SU-DHL-6 (cell line): ENCODE results near the gene RAB31.

ENCODE experiments used
- H2AFZ ChIP-seq: fragments of 200-600 bp; sonication (generic); 2 replicates; pipeline ENCODE4 v1.6.1; 2014; ENCODE audit warnings: low read depth, mild to moderate bottlenecking, moderate library complexity, mixed read lengths, antibody characterized with exemption, low read length; ENCODE audit not compliant: severe bottlenecking
- H3F3A ChIP-seq: fragments of 200-600 bp; shearing (Covaris generic); 2 replicates; pipeline ENCODE4 v1.6.0; 2016; ENCODE audit warnings: antibody characterized with exemption, mild to moderate bottlenecking; ENCODE audit not compliant: insufficient read depth
- H3K27ac ChIP-seq: fragments of 200-600 bp; sonication (generic); 2 replicates; pipeline ENCODE4 v1.5.1; 2016; ENCODE audit warnings: low read depth, mild to moderate bottlenecking, low read length, moderate library complexity, mixed read lengths
- H3K27me3 ChIP-seq: fragments of 200-600 bp; sonication (generic), shearing (Covaris generic); 2 replicates; pipeline ENCODE4 v1.6.0; 2014; ENCODE audit warnings: mild to moderate bottlenecking, low read length
- H3K36me3 ChIP-seq: fragments of 200-600 bp; sonication (generic); 2 replicates; pipeline ENCODE4 v1.6.1; 2014; ENCODE audit warnings: mild to moderate bottlenecking, low read length, mixed read lengths
- H3K4me2 ChIP-seq: fragments of 300-600, 200-600 bp; shearing (Covaris generic), sonication (generic); 2 replicates; pipeline ENCODE4 v1.6.0; 2014; ENCODE audit warnings: low read length, low read depth, mild to moderate bottlenecking; ENCODE audit not compliant: poor library complexity, severe bottlenecking
- H3K4me3 ChIP-seq: fragments of 200-600 bp; sonication (generic); 2 replicates; pipeline ENCODE4 v1.5.1; 2014; ENCODE audit warnings: antibody characterized with exemption, low read length, mild to moderate bottlenecking, mixed read lengths; ENCODE audit not compliant: insufficient read depth, poor library complexity, severe bottlenecking
- H3K79me2 ChIP-seq: fragments of 200-600 bp; sonication (generic); 2 replicates; pipeline ENCODE4 v1.6.1; 2014; ENCODE audit warnings: mild to moderate bottlenecking, low read length, moderate library complexity; ENCODE audit not compliant: insufficient read depth
- H3K9ac ChIP-seq: fragments of 200-600 bp; sonication (generic); 2 replicates; pipeline ENCODE4 v1.7.0; 2014; ENCODE audit warnings: mild to moderate bottlenecking, low read length
- H3K9me2 ChIP-seq: fragments of 200-600 bp; sonication (generic); replicated peaks from 2 replicates; pipeline ENCODE4 v1.6.1; 2014; ENCODE audit warnings: low read length; ENCODE audit not compliant: insufficient read depth
- H3K9me3 ChIP-seq: fragments of 200-600 bp; sonication (generic); 2 replicates; pipeline ENCODE4 v1.6.1; 2014; ENCODE audit warnings: low read length, mixed read lengths; ENCODE audit not compliant: insufficient read depth
- H4K20me1 ChIP-seq: fragments of 200-600 bp; sonication (generic); 2 replicates; pipeline ENCODE4 v1.6.1; 2014; ENCODE audit warnings: low read depth, mild to moderate bottlenecking, antibody characterized with exemption, low read length, moderate library complexity, mixed read lengths
- CTCF ChIP-seq: fragments of 200-600 bp; sonication (generic); IDR thresholded peaks from one replicate; pipeline ENCODE4 v1.5.1; 2017; ENCODE audit warnings: antibody characterized with exemption, mild to moderate bottlenecking, low read length, moderate library complexity; ENCODE audit not compliant: insufficient read depth, poor library complexity, severe bottlenecking
- EZH2phosphoT487 ChIP-seq: fragments of 200-600 bp; sonication (generic), shearing (Covaris generic); conservative IDR thresholded peaks from 2 replicates; pipeline ENCODE4 v1.6.1; 2018; ENCODE audit warnings: mild to moderate bottlenecking, antibody characterized with exemption, low read length, moderate library complexity, mixed read lengths

The RAB31 gene

GRCh38 chr18:9822587-9823185 is 114.6 kb downstream of the RAB31 start:
- Histone ChIP-seq H4K20me1 (no peaks in the 10 kb centered on the region), H3K4me3 (no peak overlapping the region), H3K4me2 (no peak overlapping the region), H3K27me3 (no peaks in the 10 kb centered on the region), H3K27ac (no peak overlapping the region), H3K9me2 (no peaks in the 10 kb centered on the region), H3K9ac (no peak overlapping the region), H3K79me2 (no peaks in the 10 kb centered on the region), H2AFZ (no peak overlapping the region), H3F3A (no peaks in the 10 kb centered on the region), H3K36me3 (no peaks in the 10 kb centered on the region), H3K9me3 (no peaks in the 10 kb centered on the region)
- no peak for TF ChIP-seq EZH2phosphoT487
- no peak for TF ChIP-seq CTCF

GRCh38 chr18:9823805-9824473 is 115.8 kb downstream of the RAB31 start:
- no peak overlapping the region for H3K4me2 ChIP-seq
- no peaks in the 10 kb centered on the region for H3K79me2 ChIP-seq
- no peaks in the 10 kb centered on the region for H3K36me3 ChIP-seq
- no peaks in the 10 kb centered on the region for H3F3A ChIP-seq
- no peak overlapping the region for H3K9ac ChIP-seq
- no peaks in the 10 kb centered on the region for H3K9me3 ChIP-seq
- TF ChIP-seq CTCF, result no peak
- no peak for TF ChIP-seq EZH2phosphoT487
- no peak overlapping the region for H3K4me3 ChIP-seq
- H4K20me1 ChIP-seq, result no peaks in the 10 kb centered on the region
- H3K27me3 ChIP-seq, result no peaks in the 10 kb centered on the region
- no peak overlapping the region for H2AFZ ChIP-seq
- no peaks in the 10 kb centered on the region for H3K9me2 ChIP-seq
- no peak overlapping the region for H3K27ac ChIP-seq

GRCh38 chr18:9824474-9824832 is 116.4 kb downstream of the RAB31 start:
- H3K27ac ChIP-seq, result no peak overlapping the region
- no peak overlapping the region for H2AFZ ChIP-seq
- no peak overlapping the region for H3K4me2 ChIP-seq
- H3K4me3 ChIP-seq, result no peak overlapping the region
- H3K27me3 ChIP-seq, result no peaks in the 10 kb centered on the region
- H3K79me2 ChIP-seq, result no peaks in the 10 kb centered on the region
- no peak overlapping the region for H3K9ac ChIP-seq
- no peaks in the 10 kb centered on the region for H3K36me3 ChIP-seq
- H3K9me2 ChIP-seq, result no peaks in the 10 kb centered on the region
- no peaks in the 10 kb centered on the region for H4K20me1 ChIP-seq
- no peaks in the 10 kb centered on the region for H3F3A ChIP-seq
- no peak for TF ChIP-seq CTCF
- no peak for TF ChIP-seq EZH2phosphoT487
- H3K9me3 ChIP-seq, result no peaks in the 10 kb centered on the region
